Measurements from ENCODE around the gene CZIB.

GRCh38 chr1:53218201-53218600 lies 2.2 kb downstream of the CZIB start:
- TF ChIP-seq EZH2 (IDR thresholded peaks at IDR 0.05) = no peak
- TF ChIP-seq, protein P1, sequence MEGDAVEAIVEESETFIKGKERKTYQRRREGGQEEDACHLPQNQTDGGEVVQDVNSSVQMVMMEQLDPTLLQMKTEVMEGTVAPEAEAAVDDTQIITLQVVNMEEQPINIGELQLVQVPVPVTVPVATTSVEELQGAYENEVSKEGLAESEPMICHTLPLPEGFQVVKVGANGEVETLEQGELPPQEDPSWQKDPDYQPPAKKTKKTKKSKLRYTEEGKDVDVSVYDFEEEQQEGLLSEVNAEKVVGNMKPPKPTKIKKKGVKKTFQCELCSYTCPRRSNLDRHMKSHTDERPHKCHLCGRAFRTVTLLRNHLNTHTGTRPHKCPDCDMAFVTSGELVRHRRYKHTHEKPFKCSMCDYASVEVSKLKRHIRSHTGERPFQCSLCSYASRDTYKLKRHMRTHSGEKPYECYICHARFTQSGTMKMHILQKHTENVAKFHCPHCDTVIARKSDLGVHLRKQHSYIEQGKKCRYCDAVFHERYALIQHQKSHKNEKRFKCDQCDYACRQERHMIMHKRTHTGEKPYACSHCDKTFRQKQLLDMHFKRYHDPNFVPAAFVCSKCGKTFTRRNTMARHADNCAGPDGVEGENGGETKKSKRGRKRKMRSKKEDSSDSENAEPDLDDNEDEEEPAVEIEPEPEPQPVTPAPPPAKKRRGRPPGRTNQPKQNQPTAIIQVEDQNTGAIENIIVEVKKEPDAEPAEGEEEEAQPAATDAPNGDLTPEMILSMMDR (IDR thresholded peaks at IDR 0.05) = no peak

Data from neural progenitor cell (in vitro differentiated cells).